HG03558 (cell line): ENCODE measurements around the gene PARVB.

ENCODE experiments used
- ATAC-seq: cut with Tn5 transposase; IDR thresholded peaks from one replicate; pipeline ENCODE4 v1.9.1; 2021; ENCODE audit warnings: moderate number of reproducible peaks; ENCODE audit not compliant: unreplicated experiment; ENCODE audit errors: extremely low read depth

The PARVB gene

GRCh38 chr22:44188986-44189630, 165.0 kb downstream of the PARVB start:
- no peak for ATAC-seq

GRCh38 chr22:44190381-44190976, 166.4 kb downstream of the PARVB start:
- no peak for ATAC-seq

DNA sequence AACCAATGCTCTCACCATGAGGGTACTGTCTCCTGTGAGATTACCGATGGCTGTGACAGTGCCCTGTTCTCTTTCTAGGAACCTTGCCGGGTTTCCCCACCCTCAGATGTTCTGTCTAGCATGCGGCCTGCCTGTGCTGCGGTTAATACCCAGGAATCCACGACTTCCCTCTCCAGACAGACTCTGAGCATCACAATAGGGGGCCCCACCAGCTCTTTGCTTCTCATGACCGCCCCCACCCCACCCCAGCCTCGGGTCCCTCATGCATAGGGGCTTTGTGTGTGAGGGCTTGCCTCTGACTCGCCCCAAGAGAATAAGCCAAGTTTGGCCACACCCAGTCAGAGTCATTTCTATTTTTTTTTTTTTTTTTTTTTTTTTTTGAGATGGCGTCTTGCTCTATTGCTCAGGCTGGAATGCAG, 166.9 kb downstream of the PARVB start:
- no peak for ATAC-seq

DNA sequence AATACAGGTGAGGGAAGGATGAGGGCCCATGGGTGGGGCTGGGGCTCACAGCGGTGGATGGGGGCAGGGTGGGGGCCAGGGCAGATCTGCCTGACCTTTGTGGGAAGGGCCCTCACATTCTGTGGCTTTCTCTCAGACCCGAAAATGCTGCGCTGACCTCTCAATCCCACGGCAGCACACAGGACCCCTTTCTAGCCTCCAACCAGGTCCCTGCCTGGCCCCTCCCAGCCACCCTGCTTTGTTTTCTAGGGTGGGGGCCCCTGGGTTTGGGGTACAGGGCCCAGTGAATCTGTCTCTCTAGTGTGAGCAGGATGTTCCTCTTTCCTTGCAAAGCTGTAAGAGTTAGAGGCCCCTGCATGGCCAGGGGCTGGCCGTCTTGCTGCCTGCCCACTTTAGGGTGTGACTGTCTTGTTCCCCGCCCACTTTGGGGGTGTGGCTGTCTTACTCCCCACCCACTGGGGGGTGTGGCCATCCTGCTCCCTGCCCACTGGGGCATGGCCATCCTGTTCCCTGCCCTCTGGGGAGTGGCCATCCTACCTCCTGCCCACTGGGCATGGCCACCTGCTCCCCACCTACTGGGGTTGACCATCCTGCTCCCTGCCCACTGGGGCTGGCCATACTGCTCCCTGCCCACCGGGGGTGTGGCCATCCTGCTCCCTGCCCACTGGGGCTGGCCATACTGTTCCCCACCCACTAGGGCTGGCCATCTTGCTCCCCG, 168.2 kb downstream of the PARVB start:
- no peak for ATAC-seq

DNA sequence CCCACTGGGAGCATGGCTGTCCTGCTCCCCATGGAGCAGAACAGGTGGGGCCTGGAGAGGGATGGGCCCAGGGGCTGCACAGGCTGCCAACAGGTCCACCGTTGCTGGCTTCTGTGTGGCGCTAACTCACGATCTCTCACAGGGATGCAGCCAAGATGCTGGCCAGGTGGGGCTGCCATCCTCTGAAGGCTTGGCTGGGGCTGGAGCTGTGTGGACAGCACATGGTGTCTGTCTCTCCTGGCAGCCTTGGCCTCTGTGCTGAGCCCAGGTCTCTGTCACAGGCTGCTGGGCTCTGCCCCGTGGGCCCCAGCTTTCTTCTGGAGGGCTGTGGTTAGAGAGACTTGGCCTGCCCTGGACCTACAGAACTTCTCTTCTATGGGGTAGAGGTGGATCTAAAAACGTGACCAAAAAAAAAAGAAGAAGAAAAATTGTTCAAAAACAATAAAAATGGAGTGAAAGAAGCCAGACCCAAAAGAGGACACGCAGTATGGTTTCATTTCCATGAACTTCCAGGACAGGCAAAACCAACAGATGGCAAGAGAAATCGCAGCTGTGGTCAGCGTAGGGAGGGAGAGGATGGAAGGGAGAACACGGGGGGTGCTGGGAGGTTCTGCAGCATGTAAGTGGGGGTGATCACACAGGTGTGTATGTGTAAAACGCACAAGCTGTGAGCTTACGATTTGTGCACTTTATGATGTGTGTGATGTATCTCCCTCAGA, 168.9 kb downstream of the PARVB start:
- no peak for ATAC-seq

DNA sequence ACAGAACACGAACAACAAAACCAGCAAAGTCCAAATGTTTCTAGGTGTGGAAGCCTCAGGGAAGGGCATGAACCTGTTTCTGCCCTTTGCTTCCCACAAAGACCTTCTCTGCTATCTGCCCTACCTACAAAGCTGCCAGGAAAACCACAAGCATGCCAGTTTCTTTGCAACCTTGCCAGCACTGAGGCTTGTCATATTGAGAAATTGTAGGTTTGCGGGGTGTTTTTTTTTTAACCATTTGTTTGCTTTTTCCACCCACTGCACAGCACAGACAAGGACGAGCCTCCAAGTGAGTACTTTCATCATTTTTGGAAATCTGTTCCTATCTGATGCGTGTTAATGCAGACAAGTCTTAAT, 169.4 kb downstream of the PARVB start:
- ATAC-seq, result no peak

- ATAC-seq, result no peak
Observed at GRCh38 chr22:44194569-44194968, 170.5 kb downstream of the PARVB start.

- ATAC-seq, result no peak
Observed at GRCh38 chr22:44195189-44195871, 171.2 kb downstream of the PARVB start.

DNA sequence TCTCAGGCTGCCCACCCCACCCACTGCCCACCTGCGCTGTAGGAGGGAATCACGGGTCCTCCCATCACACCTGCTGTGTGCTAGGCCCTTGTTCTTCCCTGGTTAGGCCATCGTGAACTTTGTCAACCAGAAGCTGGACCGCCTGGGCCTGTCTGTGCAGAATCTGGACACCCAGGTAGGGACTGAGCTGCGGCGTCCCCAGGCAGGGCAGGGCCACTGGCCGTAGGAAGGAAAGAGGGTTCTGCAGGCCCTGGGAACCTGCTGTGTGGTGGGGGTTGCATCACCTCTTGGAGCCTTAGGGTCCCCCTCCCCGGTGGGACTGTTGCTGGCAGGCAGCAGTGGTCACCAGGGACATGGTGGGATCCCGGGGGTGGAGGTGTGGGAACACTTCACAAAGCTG, 172.1 kb downstream of the PARVB start:
- ATAC-seq, result no peak

DNA sequence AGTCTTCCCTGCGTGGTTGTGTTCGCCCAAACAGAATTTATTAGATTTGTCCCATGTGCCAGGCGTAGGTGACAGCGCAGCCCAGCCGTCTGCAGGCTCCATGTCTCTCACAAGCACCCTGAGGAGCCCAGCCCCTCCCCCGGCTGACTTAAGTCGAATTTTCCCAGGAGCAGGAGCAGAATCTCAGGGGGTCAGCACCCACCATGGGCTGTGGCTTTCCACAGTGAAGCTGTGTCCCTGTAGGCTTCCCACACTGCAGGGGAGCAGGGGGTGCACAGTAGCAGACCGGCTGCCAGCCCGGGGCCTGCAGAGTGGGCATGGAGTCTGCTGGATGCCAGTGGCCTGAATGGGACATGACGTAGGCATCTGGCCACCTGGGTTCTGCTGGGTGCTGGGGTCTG, 172.6 kb downstream of the PARVB start:
- no peak for ATAC-seq

GRCh38 chr22:44197271-44197670, 173.2 kb downstream of the PARVB start:
- no peak for ATAC-seq

DNA sequence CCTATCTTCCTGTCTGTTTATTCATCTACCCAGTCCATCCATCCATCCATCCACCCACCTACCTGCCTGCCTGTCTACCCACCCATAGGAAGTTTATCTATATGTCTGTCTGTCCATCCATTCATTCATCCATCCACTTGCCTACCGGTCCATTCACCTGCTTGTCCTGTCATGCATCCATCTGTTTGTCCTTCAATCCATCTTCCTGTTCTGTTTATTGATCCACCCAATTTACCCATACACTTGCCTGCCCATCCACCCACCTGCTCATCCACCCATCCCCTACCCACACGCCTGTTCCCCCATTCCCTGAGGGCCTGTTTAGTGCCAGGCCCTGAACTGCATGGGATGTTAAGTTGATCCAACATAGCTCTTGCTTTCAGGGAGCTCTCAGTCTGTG, 175.1 kb downstream of the PARVB start:
- ATAC-seq, result no peak

GRCh38 chr22:44199866-44200265, 175.8 kb downstream of the PARVB start:
- ATAC-seq, result no peak

GRCh38 chr22:44200451-44200850, 176.3 kb downstream of the PARVB start:
- ATAC-seq, result no peak

- ATAC-seq, result no peak
Observed at GRCh38 chr22:44200855-44201550, 176.9 kb downstream of the PARVB start.

- ATAC-seq, result no peak
Observed at GRCh38 chr22:44201665-44202064, 177.6 kb downstream of the PARVB start.

DNA sequence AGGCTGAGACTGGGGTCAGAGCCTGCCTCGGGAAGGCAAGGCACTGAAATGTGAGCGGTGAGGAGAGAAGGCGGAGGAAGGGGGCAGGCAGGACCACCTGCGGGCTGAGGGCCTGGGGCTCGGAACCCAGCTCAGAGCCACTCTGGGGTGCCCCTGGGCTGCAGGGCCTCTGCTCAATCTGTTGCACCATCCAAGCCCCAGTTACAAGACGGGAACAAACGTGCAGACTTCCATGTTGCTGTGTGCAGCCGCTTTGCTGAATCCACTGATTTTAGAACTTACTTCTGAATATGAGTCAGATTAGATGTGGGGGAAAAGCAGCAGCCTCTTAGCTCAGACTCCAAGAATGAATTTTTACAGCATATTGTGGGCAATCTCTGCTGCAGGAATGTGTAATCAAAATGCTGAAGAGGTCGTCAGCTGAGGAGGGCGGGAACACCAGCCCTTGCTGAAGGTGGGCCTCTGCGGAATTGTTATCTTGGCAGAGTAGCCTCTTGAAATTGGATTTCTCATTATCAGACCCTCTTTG, 178.2 kb downstream of the PARVB start:
- no peak for ATAC-seq

GRCh38 chr22:44203203-44203602, 179.1 kb downstream of the PARVB start:
- no peak for ATAC-seq

GRCh38 chr22:44204739-44205515, 180.8 kb downstream of the PARVB start:
- ATAC-seq, result no peak
